CD4-positive, alpha-beta T cell (primary cell): Measurements from ENCODE around the gene TYW3. TPM values are rescaled to one million over a fixed set of nuclear protein-coding genes. Genes with fewer than 3 reads are reported as not detected.

Experiments used
- ATAC-seq: fragments of 200-7000 bp; cut with Tn5 transposase; one replicate; pipeline ENCODE4 v1.10.0; 2022; ENCODE audit warnings: mild to moderate bottlenecking; ENCODE audit not compliant: poor library complexity
- CTCF ChIA-PET: fragments of 350-600 bp; sonication (Branson Sonifier 250); formaldehyde crosslinking; loops from one replicate; lab custom pipeline; 2021; ENCODE audit warnings: antibody characterized with exemption, inconsistent platforms; lab: Charles Lee
- POLR2A ChIA-PET: fragments of 350-600 bp; sonication (Branson Sonifier 250); formaldehyde crosslinking; loops from one replicate; lab custom pipeline; 2021; ENCODE audit warnings: antibody characterized with exemption, inconsistent platforms; lab: Charles Lee
- DNase-seq, 14 experiments: peaks; one replicate each; pipeline ENCODE4 v3.0.0-alpha.2; 2013 to 2020; ENCODE audit warnings: mixed read lengths in 2 of 14
- H3K27ac ChIP-seq, 2 donors: one replicate each; pipeline versions ENCODE4 v1.5.1 to v1.7.0; 2013; ENCODE audit warnings: low read length in 2 of 2, low read depth in 1 of 2, mild to moderate bottlenecking in 1 of 2
- H3K27me3 ChIP-seq, 2 experiments: 1 replicate in 1 of 2; 2 replicates in 1 of 2; pipeline versions ENCODE4 v1.6.1 to v1.7.0; 2013; ENCODE audit warnings: low read length in 2 of 2, control low read depth in 1 of 2, mild to moderate bottlenecking in 1 of 2, moderate library complexity in 1 of 2; ENCODE audit not compliant: insufficient read depth in 2 of 2, control insufficient read depth in 1 of 2
- H3K36me3 ChIP-seq: one replicate; pipeline ENCODE4 v1.6.1; 2013; ENCODE audit warnings: low read length, control low read depth; ENCODE audit not compliant: insufficient read depth
- H3K4me1 ChIP-seq: one replicate; pipeline ENCODE4 v1.6.1; 2013; ENCODE audit warnings: low read length, control low read depth; ENCODE audit not compliant: insufficient read depth
- H3K4me3 ChIP-seq: one replicate; pipeline ENCODE4 v1.5.1; 2013; ENCODE audit warnings: mild to moderate bottlenecking, low read length, moderate library complexity
- H3K9me3 ChIP-seq, 2 experiments: 1 replicate in 1 of 2; 2 replicates in 1 of 2; pipeline versions ENCODE4 v1.6.1 to v1.7.0; 2013; ENCODE audit warnings: low read length in 2 of 2, mild to moderate bottlenecking in 2 of 2, control low read depth in 1 of 2, moderate library complexity in 1 of 2; ENCODE audit not compliant: control insufficient read depth in 1 of 2, insufficient read depth in 1 of 2
- H3K27ac Mint-ChIP-seq: one replicate; pipeline ENCODE4 v1.8.0; 2020; ENCODE audit warnings: mixed read lengths
- H3K27me3 Mint-ChIP-seq: one replicate; pipeline ENCODE4 v1.8.0; 2021; ENCODE audit warnings: mixed read lengths
- H3K36me3 Mint-ChIP-seq: one replicate; pipeline ENCODE4 v1.8.0; 2021; ENCODE audit warnings: low read depth, mixed read lengths
- H3K4me1 Mint-ChIP-seq: one replicate; pipeline ENCODE4 v1.8.0; 2021; ENCODE audit warnings: low read depth, mixed read lengths
- H3K4me3 Mint-ChIP-seq: one replicate; pipeline ENCODE4 v1.8.0; 2020; ENCODE audit warnings: mild to moderate bottlenecking, mixed read lengths
- H3K9me3 Mint-ChIP-seq: one replicate; pipeline ENCODE4 v1.8.0; 2020; ENCODE audit warnings: mixed read lengths
- CTCF ChIP-seq: fragments of 200-600 bp; IDR thresholded peaks from one replicate; pipeline ENCODE4 v1.8.0; 2022; ENCODE audit warnings: antibody characterized with exemption, mild to moderate bottlenecking
- intact Hi-C, 2 experiments: fragments of 100-400 bp; cut with DNase I in 1 of 2; cut with micrococcal nuclease in 1 of 2; formaldehyde crosslinking; loops; one replicate each; pipeline versions ENCODE4 v1.15.1 to v1.9.0; 2023 to 2025; cut with DNase I, micrococcal nuclease
- total RNA-seq, 174 experiments: library from RNA in 2 of 174; stranded (reverse) in 2 of 174; gene quantifications; one replicate each; pipeline ENCODE4 v1.2.3 and lab custom pipeline; 2021 to 2026

TYW3 gene
- total RNA-seq, 2 experiments from 2014 or later = 9.9 to 10.1 TPM

GRCh38 chr1:74799119-74799657 is 66.2 kb downstream of the TYW3 start:
- H3K4me1 Mint-ChIP-seq = no peaks in the 10 kb centered on the region
- POLR2A ChIA-PET = no interaction called here

GRCh38 chr1:74811436-74812179 is 78.7 kb downstream of the TYW3 start:
- no peak for TF ChIP-seq CTCF
- H3K9me3 ChIP-seq = no peaks in the 10 kb centered on the region
- no peaks in the 10 kb centered on the region for H3K4me1 ChIP-seq
- Mint-ChIP-seq H3K27me3 (no peaks in the 10 kb centered on the region), H3K9me3 (no peaks in the 10 kb centered on the region), H3K4me1 (no peaks in the 10 kb centered on the region), H3K4me3 (no peak overlapping the region), H3K36me3 (no peaks in the 10 kb centered on the region), H3K27ac (no peak overlapping the region)
- H3K36me3 ChIP-seq = no peaks in the 10 kb centered on the region
- H3K27ac ChIP-seq = no peak overlapping the region
- no peak for DNase-seq
- intact Hi-C loops = no loop called here
- ATAC-seq = no peak
- CTCF ChIA-PET = no interaction called here
- POLR2A ChIA-PET = no interaction called here
- H3K4me3 ChIP-seq = no peak overlapping the region
- no peaks in the 10 kb centered on the region for H3K27me3 ChIP-seq

More at GRCh38 chr1:74799119-74799657, 66.2 kb downstream of the TYW3 start:
- peaks cover 0 to 3% of the 10 kb centered on the region in 2 experiments for H3K27me3 ChIP-seq
- DNase-seq (no peak), ATAC-seq (no peak)
- no peaks in the 10 kb centered on the region for H3K9me3 Mint-ChIP-seq
- TF ChIP-seq CTCF = no peak
- peaks cover 4% of the 10 kb centered on the region for H3K27me3 Mint-ChIP-seq
- CTCF ChIA-PET = interaction anchor here (0.6 kb wide), 1 partner anchor 1282 kb away, joined by 4 read pairs; no protein-coding TSS in a partner anchor
- no peak overlapping the region for H3K4me3 Mint-ChIP-seq
- H3K27ac Mint-ChIP-seq = no peak overlapping the region
- peaks cover 0 to 7% of the 10 kb centered on the region in 2 experiments for H3K9me3 ChIP-seq
- no peaks in the 10 kb centered on the region for H3K36me3 ChIP-seq
- H3K36me3 Mint-ChIP-seq = no peaks in the 10 kb centered on the region
- no peaks in the 10 kb centered on the region for H3K4me1 ChIP-seq
- intact Hi-C loops = no loop called here
- H3K4me3 ChIP-seq = no peak overlapping the region
- H3K27ac ChIP-seq = no peak overlapping the region

- POLR2A ChIA-PET = no interaction called here
- no peak overlapping the region for H3K27ac ChIP-seq
- no peak overlapping the region for H3K4me3 Mint-ChIP-seq
These were observed 79.2 kb downstream of the TYW3 start for GRCh38 chr1:74812180-74812541.

More at GRCh38 chr1:74812180-74812541, 79.2 kb downstream of the TYW3 start:
- H3K4me1 ChIP-seq = no peaks in the 10 kb centered on the region
- Mint-ChIP-seq H3K4me1 (no peaks in the 10 kb centered on the region), H3K9me3 (no peaks in the 10 kb centered on the region), H3K36me3 (no peaks in the 10 kb centered on the region), H3K27ac (no peak overlapping the region), H3K27me3 (no peaks in the 10 kb centered on the region)
- CTCF ChIA-PET = no interaction called here
- H3K9me3 ChIP-seq = no peaks in the 10 kb centered on the region
- no peaks in the 10 kb centered on the region for H3K36me3 ChIP-seq
- DNase-seq (no peak), ATAC-seq (no peak)
- no peak for TF ChIP-seq CTCF
- no peaks in the 10 kb centered on the region for H3K27me3 ChIP-seq
- no peak overlapping the region for H3K4me3 ChIP-seq
- intact Hi-C loops = no loop called here

Other genes starting within 250 kb of the TYW3 start
- not detected for gene LRRC53, start 220.5 kb upstream of the TYW3 start, total RNA-seq
- gene ERICH3, start 59.4 kb upstream of the TYW3 start, total RNA-seq = not detected
- 1 to 10 TPM; 4.6 to 6.2 TPM for gene CRYZ, start 102 bp upstream of the TYW3 start, total RNA-seq